Testis (tissue), 3 donors: ENCODE data around the gene CCDC146. TPM values are rescaled to one million over a fixed set of nuclear protein-coding genes. Genes with fewer than 3 reads are reported as not detected.
"Not testable (repeated sequence)": the region's sequence is repeated elsewhere in the genome, so short reads cannot be mapped to it uniquely, and the experiment has no call there.

Experiments
- DNase-seq: peaks from one replicate; pipeline ENCODE4 v3.0.0-alpha.2; 2019
- H3K27ac ChIP-seq, 2 donors: fragments of 200-600 bp; sonication (generic); one replicate each; pipeline ENCODE4 v1.5.1; 2019
- H3K27me3 ChIP-seq: fragments of 200-600 bp; sonication (generic); one replicate; pipeline ENCODE4 v1.5.1; 2019
- H3K36me3 ChIP-seq: fragments of 200-600 bp; sonication (generic); one replicate; pipeline ENCODE4 v1.5.1; 2017; ENCODE audit warnings: low read depth; ENCODE audit errors: missing control alignments
- H3K4me1 ChIP-seq: fragments of 200-600 bp; sonication (generic); one replicate; pipeline ENCODE4 v1.5.1; 2019
- H3K4me3 ChIP-seq, 2 donors: fragments of 200-600 bp; sonication (generic); one replicate each; pipeline ENCODE4 v1.5.1; 2017 to 2019
- H3K9me3 ChIP-seq: fragments of 200-600 bp; sonication (generic); one replicate; pipeline ENCODE4 v1.5.1; 2017
- CTCF ChIP-seq, 3 experiments: fragments of 450-650 bp in 2 of 3; fragments of 200-600 bp in 1 of 3; sonication (generic) in 1 of 3; IDR thresholded peaks; one replicate each; pipeline ENCODE4 v1.5.1; 2016 to 2019; ENCODE audit warnings: antibody characterized with exemption in 3 of 3, mild to moderate bottlenecking in 2 of 3, moderate library complexity in 1 of 3
- POLR2A ChIP-seq: fragments of 450-650 bp; IDR thresholded peaks from one replicate; pipeline ENCODE4 v1.6.1; 2017; ENCODE audit warnings: antibody characterized with exemption, mild to moderate bottlenecking, moderate library complexity
- WGBS, 2 donors: methylation state at CpG; one replicate each; pipeline ENCODE4 v1.1.5; 2018; 5-methylcytosine and 5-hydroxymethylcytosine counted together
- intact Hi-C: fragments of 100-400 bp; cut with DNase I; formaldehyde crosslinking; loops from one replicate; pipeline ENCODE4 v1.15.1; 2023; ENCODE audit warnings: low total_unique reads
- polyA plus RNA-seq: library from polyadenylated mRNA; stranded (reverse); fragments of 350-450 nt; fragmentation: Illumina TruSeq; extraction: RNeasy Lipid Tissue Mini Kit (QIAGEN cat#74804); gene quantifications from one replicate; pipeline ENCODE4 v1.2.3, GENCODE V29; 2014; ENCODE audit warnings: low read depth, low replicate concordance; ENCODE audit not compliant: insufficient read depth
- total RNA-seq, 2 donors: library from RNA; depleted of rRNA; stranded (reverse); fragments of >200 nt; gene quantifications; one replicate each; pipeline ENCODE4 v1.2.3, GENCODE V29; 2016

Gene CCDC146
- total and polyA plus RNA-seq, 3 donors from 2014 or later: 20.9 to 35.7 (median 34.3) TPM

- 74 to 85% methylated on average over 3 of the region's 3 CpGs for WGBS, 2 donors
These were observed 93.9 kb downstream of the CCDC146 start for GRCh38 chr7:77216181-77216845.

GRCh38 chr7:77217474-77218185 lies 95.2 kb downstream of the CCDC146 start:
- intact Hi-C loops: no loop called here

More at GRCh38 chr7:77216181-77216845, 93.9 kb downstream of the CCDC146 start:
- TF ChIP-seq CTCF (IDR thresholded peaks at IDR 0.05) (no peak), POLR2A (no peak)
- H3K27me3 ChIP-seq: no peaks in the 10 kb centered on the region
- no peaks in the 10 kb centered on the region for H3K9me3 ChIP-seq
- no peaks in the 10 kb centered on the region for H3K4me1 ChIP-seq
- no peak for DNase-seq
- H3K36me3 ChIP-seq: no peaks in the 10 kb centered on the region
- H3K27ac ChIP-seq: no peak overlapping the region
- no peak overlapping the region for H3K4me3 ChIP-seq
- intact Hi-C loops: no loop called here

GRCh38 chr7:77219701-77220331 lies 97.4 kb downstream of the CCDC146 start:
- intact Hi-C loops, DNase-seq, H3K4me3 ChIP-seq, H3K4me1 ChIP-seq, H3K9me3 ChIP-seq, H3K36me3 ChIP-seq, H3K27ac ChIP-seq, H3K27me3 ChIP-seq: not testable (repeated sequence)
- 93 to 97% methylated on average over 10 of the region's 10 CpGs for WGBS, 2 donors

More at GRCh38 chr7:77217474-77218185, 95.2 kb downstream of the CCDC146 start:
- WGBS, 2 donors: 93 to 98% methylated on average over 2 of the region's 2 CpGs
- H3K27me3 ChIP-seq: no peaks in the 10 kb centered on the region
- no peaks in the 10 kb centered on the region for H3K36me3 ChIP-seq
- no peak overlapping the region for H3K4me3 ChIP-seq
- no peaks in the 10 kb centered on the region for H3K9me3 ChIP-seq
- no peak overlapping the region for H3K27ac ChIP-seq
- no peak for TF ChIP-seq POLR2A
- no peak for TF ChIP-seq CTCF (IDR thresholded peaks at IDR 0.05)
- DNase-seq: no peak
- H3K4me1 ChIP-seq: no peaks in the 10 kb centered on the region

- no peaks in the 10 kb centered on the region for H3K9me3 ChIP-seq
- H3K36me3 ChIP-seq: no peaks in the 10 kb centered on the region
- no peaks in the 10 kb centered on the region for H3K27me3 ChIP-seq
- DNase-seq: no peak
- no peak overlapping the region for H3K27ac ChIP-seq
- no peaks in the 10 kb centered on the region for H3K4me1 ChIP-seq
- no peak for TF ChIP-seq CTCF (IDR thresholded peaks at IDR 0.05)
- no peak for TF ChIP-seq POLR2A
- H3K4me3 ChIP-seq: no peak overlapping the region
- intact Hi-C loops: no loop called here
- 81 to 88% methylated on average over 4 of the region's 4 CpGs for WGBS, 2 donors
These were observed 99.7 kb downstream of the CCDC146 start for GRCh38 chr7:77222065-77222464.

- DNase-seq: no peak
- H3K4me1 ChIP-seq: no peaks in the 10 kb centered on the region
- H3K27me3 ChIP-seq: no peaks in the 10 kb centered on the region
- TF ChIP-seq POLR2A (no peak), CTCF (IDR thresholded peaks at IDR 0.05) (no peak)
- H3K27ac ChIP-seq: no peak overlapping the region
- intact Hi-C loops: no loop called here
- H3K4me3 ChIP-seq: no peak overlapping the region
- 84 to 92% methylated on average over 4 of the region's 4 CpGs for WGBS, 2 donors
- H3K9me3 ChIP-seq: no peaks in the 10 kb centered on the region
- H3K36me3 ChIP-seq: no peaks in the 10 kb centered on the region
These were observed 100.4 kb downstream of the CCDC146 start for GRCh38 chr7:77222819-77223218.
